Measurements from ENCODE around the gene ZACN. TPM values are rescaled to one million over a fixed set of nuclear protein-coding genes. Genes with fewer than 3 reads are reported as not detected.

ZACN gene
- total RNA-seq, 1 experiment from 2014 or later, result 0.09 TPM

DNA sequence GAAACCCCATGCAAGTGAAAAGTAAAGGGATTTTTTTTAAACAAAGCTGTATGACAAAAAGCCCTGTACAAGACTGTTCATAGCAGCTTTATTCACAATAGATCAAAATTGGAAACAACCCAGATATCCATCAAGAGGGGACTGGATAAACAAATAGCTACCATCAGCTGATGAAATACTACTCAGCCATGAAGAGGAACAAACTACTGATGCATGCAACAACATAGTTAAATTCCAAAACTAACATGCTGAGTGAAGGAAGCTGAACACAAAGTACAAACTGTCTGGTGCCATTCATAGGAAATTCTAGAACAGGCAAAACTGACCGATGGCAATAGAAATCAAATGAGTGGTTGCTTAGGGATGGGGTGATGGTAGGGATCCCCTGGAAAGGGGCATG, 46.9 kb downstream of the ZACN start:
- no peak overlapping the region for H2AFZ ChIP-seq (ENCODE audit: low read length)
- no peaks in the 10 kb centered on the region for H4K20me1 ChIP-seq (ENCODE audit: control insufficient read depth, insufficient read depth, insufficient read length)
- Mint-ChIP-seq H3K27me3 (ENCODE audit: low read depth) (peaks cover 14% of the 10 kb centered on the region), H3K9me3 (no peaks in the 10 kb centered on the region), H3K4me3 (no peak overlapping the region), H3K4me1 (peaks cover 26% of the 10 kb centered on the region in 2 experiments), H3K36me3 (ENCODE audit: insufficient read depth in 1 of 3, low read depth in 3 of 3) (no peaks in the 10 kb centered on the region), H3K27ac (no peak overlapping the region; a peak in 1 of 7 replicates)
- no peaks in the 10 kb centered on the region for H3K23me2 ChIP-seq (ENCODE audit: insufficient read length, low read depth, low read length, poor library complexity, severe bottlenecking)
- DNase-seq, result no peak
- no peak overlapping the region for H3K18ac ChIP-seq (ENCODE audit: insufficient read length, low read depth, low read length)
- H2AK5ac ChIP-seq (ENCODE audit: insufficient read length, low read length), result no peak overlapping the region
- no peak overlapping the region for H3K4me2 ChIP-seq (ENCODE audit: insufficient read depth, insufficient read length, low read length)
- no peak overlapping the region for H2BK5ac ChIP-seq (ENCODE audit: insufficient read length, low read length)
- H3T11ph ChIP-seq (ENCODE audit: low read length), result no peak overlapping the region
- no peak overlapping the region for H3K56ac ChIP-seq (ENCODE audit: insufficient read length, low read depth, low read length)
- H3K27me3 ChIP-seq (ENCODE audit: insufficient read depth, low read length), result no peaks in the 10 kb centered on the region
- no peak overlapping the region for H2BK120ac ChIP-seq (ENCODE audit: low read depth, low read length, poor library complexity, severe bottlenecking)
- H3K9me3 ChIP-seq (ENCODE audit: control insufficient read depth, low read depth, low read length), result no peaks in the 10 kb centered on the region
- H3K9ac ChIP-seq (ENCODE audit: extremely low read depth, insufficient read length, low read length), result no peak overlapping the region
- H3K27ac ChIP-seq (ENCODE audit: insufficient read length, low read depth, low read length), result no peak overlapping the region
- H3K4me1 ChIP-seq (ENCODE audit: insufficient read depth, low read length), result no peaks in the 10 kb centered on the region
- TF ChIP-seq, protein P1, sequence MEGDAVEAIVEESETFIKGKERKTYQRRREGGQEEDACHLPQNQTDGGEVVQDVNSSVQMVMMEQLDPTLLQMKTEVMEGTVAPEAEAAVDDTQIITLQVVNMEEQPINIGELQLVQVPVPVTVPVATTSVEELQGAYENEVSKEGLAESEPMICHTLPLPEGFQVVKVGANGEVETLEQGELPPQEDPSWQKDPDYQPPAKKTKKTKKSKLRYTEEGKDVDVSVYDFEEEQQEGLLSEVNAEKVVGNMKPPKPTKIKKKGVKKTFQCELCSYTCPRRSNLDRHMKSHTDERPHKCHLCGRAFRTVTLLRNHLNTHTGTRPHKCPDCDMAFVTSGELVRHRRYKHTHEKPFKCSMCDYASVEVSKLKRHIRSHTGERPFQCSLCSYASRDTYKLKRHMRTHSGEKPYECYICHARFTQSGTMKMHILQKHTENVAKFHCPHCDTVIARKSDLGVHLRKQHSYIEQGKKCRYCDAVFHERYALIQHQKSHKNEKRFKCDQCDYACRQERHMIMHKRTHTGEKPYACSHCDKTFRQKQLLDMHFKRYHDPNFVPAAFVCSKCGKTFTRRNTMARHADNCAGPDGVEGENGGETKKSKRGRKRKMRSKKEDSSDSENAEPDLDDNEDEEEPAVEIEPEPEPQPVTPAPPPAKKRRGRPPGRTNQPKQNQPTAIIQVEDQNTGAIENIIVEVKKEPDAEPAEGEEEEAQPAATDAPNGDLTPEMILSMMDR (conservative IDR thresholded peaks at IDR 0.05), result no peak
- H3K14ac ChIP-seq (ENCODE audit: insufficient read depth, low read length), result no peak overlapping the region
- no peak overlapping the region for H2BK12ac ChIP-seq (ENCODE audit: insufficient read length, low read depth, low read length)
- H2BK20ac ChIP-seq (ENCODE audit: low read depth, low read length, poor library complexity, severe bottlenecking), result no peak overlapping the region
- H4K8ac ChIP-seq (replicated peaks; ENCODE audit: insufficient read length, low read depth, low read length), result no peak overlapping the region
- no peaks in the 10 kb centered on the region for H3K79me2 ChIP-seq (ENCODE audit: insufficient read depth, low read length)
- no CpG with 5 or more reads among the region's 1 CpG for WGBS (ENCODE audit: extremely low coverage, insufficient read length, low lambda C conversion rate)
- no peak overlapping the region for H4K5ac ChIP-seq (ENCODE audit: insufficient read length, low read depth, low read length)
- H3K79me1 ChIP-seq (ENCODE audit: insufficient read depth, low read depth, low read length, poor library complexity, severe bottlenecking), result no peaks in the 10 kb centered on the region
- H4K91ac ChIP-seq (ENCODE audit: insufficient read length, low read depth, low read length), result no peak overlapping the region
- no peak overlapping the region for H3K4ac ChIP-seq (ENCODE audit: low read depth, low read length)
- no peak overlapping the region for H3K23ac ChIP-seq (ENCODE audit: insufficient read length, low read depth, low read length)
- no peak overlapping the region for H2BK15ac ChIP-seq (ENCODE audit: low read depth, low read length)
